OCI-LY7 (cell line): Measurements from ENCODE around the gene PLPP4.

ENCODE experiments used
- CTCF ChIP-seq: fragments of 200-600 bp; sonication (generic); conservative IDR thresholded peaks from 2 replicates; pipeline ENCODE4 v1.5.1; 2014; ENCODE audit warnings: mild to moderate bottlenecking, antibody characterized with exemption, low read length, moderate library complexity, mixed read lengths
- EZH2phosphoT487 ChIP-seq: fragments of 200-600 bp; sonication (generic); IDR thresholded peaks from 2 replicates; pipeline ENCODE4 v1.6.1; 2018; ENCODE audit warnings: low read depth, borderline replicate concordance, mild to moderate bottlenecking, mixed run types, antibody characterized with exemption, low read length, moderate library complexity, mixed read lengths

- TF ChIP-seq CTCF: no peak
- no peak for TF ChIP-seq EZH2phosphoT487
Observed at GRCh38 chr10:120630266-120630665, 173.2 kb downstream of the PLPP4 start.
